ENCODE results near the gene METTL26. TPM values are rescaled to one million over a fixed set of nuclear protein-coding genes. Genes with fewer than 3 reads are reported as not detected.

METTL26 gene
- total RNA-seq, 1 donor from 2014 or later: 54.4 TPM

DNA sequence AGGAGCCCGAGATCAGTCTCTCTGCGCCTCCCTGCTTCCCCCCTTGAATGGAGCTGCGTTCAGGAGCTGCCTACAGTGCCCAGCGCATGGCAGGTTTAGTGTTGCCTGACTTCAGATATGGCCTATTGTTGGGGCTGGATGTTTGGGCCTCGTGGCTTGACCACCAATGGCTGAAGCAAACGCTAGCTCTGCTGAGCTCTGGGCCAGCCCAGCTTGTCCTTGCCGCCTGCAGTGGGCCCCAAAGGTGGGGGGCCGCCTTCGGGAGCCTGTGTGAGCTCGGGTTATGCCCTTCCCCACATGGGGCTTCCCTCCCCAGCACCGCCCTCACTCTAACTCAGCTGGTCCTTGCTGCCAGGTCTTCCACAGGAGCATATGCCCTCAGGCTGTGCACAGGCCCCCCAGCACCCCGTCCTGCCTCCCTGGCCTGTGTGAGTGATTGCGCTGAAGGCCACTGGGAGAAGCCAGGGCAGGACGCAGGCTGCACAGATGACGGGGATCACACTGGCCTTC lies 2.0 kb upstream of the METTL26 start:
- DNase-seq (ENCODE audit: low read depth): no peak

DNA sequence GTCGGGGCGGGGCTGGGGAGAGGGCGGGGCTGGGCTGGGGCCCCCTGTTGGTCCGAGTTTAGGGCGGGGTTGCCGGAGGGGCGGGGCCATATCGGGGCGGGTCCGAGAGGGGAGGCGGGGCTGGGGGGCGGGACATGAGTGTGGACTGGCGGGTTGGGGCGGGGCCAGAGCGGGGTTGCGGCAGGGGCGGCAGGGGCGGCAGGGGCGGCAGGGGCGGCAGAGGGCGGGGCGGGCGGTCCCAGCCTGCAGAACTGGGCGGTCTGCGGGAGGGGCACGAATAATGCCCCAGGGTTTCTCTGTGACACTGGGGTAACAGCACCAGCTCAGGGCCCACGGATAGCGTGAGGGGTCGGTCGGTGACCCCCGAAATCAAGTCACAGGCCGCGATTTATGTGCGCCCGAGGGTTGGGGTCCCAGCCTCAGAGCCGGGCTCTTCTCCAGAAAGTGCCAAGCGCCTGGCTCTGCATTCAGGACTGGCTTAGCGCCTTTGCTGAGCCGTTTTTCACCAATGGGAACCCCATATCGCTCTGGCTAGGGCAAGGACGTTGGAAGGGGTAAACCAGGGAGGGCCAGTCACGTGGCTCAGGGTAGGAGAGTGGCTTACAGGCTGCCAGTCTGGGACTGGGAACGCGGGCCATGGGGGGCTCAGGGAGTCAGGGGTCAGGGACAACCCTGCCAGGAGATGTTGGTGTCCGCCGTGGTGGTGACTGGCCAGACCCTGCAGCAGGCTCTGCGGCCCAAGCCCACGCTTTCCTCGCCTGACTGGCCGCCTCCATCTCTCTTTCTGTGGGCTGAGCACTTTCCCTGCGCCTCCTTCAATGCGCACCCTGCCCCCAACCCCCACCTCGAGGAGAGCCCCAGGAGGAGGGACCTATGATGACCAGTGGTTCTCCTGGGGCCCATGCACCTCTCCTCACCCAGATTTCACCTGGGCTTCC lies 1.2 kb upstream of the METTL26 start:
- DNase-seq (ENCODE audit: low read depth): no peak

- no peak for DNase-seq (ENCODE audit: low read depth)
These were observed 416 bp downstream of the METTL26 start for GRCh38 chr16:635573-636205.

GRCh38 chr16:634996-635395 lies 1.1 kb downstream of the METTL26 start:
- DNase-seq (ENCODE audit: low read depth): no peak

GRCh38 chr16:634051-634670 lies 1.9 kb downstream of the METTL26 start:
- no peak for DNase-seq (ENCODE audit: low read depth)

DNA sequence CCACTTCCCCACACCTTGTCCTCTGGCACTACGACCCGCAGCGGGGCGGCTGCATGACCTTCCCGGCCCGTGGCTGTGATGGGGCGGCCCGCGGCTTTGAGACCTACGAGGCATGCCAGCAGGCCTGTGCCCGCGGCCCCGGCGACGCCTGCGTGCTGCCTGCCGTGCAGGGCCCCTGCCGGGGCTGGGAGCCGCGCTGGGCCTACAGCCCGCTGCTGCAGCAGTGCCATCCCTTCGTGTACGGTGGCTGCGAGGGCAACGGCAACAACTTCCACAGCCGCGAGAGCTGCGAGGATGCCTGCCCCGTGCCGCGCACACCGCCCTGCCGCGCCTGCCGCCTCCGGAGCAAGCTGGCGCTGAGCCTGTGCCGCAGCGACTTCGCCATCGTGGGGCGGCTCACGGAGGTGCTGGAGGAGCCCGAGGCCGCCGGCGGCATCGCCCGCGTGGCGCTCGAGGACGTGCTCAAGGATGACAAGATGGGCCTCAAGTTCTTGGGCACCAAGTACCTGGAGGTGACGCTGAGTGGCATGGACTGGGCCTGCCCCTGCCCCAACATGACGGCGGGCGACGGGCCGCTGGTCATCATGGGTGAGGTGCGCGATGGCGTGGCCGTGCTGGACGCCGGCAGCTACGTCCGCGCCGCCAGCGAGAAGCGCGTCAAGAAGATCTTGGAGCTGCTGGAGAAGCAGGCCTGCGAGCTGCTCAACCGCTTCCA lies 2.6 kb downstream of the METTL26 start:
- no peak for DNase-seq (ENCODE audit: low read depth)

DNA sequence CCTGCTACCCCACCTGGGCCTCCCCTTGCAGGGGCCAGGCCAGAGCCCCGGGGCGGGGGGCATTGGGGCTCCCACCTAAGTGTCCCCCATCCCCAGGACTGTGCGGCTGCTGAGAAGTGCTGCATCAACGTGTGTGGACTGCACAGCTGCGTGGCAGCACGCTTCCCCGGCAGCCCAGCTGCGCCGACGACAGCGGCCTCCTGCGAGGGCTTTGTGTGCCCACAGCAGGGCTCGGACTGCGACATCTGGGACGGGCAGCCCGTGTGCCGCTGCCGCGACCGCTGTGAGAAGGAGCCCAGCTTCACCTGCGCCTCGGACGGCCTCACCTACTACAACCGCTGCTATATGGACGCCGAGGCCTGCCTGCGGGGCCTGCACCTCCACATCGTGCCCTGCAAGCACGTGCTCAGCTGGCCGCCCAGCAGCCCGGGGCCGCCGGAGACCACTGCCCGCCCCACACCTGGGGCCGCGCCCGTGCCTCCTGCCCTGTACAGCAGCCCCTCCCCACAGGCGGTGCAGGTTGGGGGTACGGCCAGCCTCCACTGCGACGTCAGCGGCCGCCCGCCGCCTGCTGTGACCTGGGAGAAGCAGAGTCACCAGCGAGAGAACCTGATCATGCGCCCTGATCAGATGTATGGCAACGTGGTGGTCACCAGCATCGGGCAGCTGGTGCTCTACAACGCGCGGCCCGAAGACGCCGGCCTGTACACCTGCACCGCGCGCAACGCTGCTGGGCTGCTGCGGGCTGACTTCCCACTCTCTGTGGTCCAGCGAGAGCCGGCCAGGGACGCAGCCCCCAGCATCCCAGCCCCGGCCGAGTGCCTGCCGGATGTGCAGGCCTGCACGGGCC lies 3.4 kb downstream of the METTL26 start:
- no peak for DNase-seq (ENCODE audit: low read depth)

GRCh38 chr16:631808-632358 lies 4.2 kb downstream of the METTL26 start:
- no peak for DNase-seq (ENCODE audit: low read depth)

DNA sequence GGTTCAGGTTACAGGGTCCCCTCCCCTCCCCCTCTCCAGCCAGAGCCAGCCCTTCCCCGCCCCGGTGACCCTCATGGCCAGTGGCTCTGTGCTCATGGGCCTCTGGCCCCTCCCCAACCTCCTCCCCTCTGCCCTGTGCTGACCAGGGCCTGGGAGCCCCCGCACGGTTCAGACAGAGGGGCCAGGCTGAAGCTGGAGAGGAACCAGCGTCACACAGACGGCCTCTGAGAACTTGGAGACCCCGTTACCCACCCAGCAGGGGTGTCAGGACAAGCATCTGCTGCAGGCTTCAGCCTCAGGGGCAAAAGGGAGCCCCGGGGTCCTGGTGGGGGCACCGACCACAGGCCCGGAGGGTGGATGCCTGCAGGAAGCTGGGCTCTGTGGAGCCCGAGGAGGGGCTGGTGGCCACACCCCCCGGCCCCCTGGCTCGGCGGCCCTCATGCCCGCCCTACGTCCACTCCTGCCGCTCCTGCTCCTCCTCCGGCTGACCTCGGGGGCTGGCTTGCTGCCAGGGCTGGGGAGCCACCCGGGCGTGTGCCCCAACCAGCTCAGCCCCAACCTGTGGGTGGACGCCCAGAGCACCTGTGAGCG lies 5.2 kb downstream of the METTL26 start, which contains the start of gene WFIKKN1:
Gene WFIKKN1 (plus strand): TSS at position 171 of the 591 bp plus-strand sequence. CDS start 269 bp downstream, at position 440.
- no peak for DNase-seq (ENCODE audit: low read depth)

DNA sequence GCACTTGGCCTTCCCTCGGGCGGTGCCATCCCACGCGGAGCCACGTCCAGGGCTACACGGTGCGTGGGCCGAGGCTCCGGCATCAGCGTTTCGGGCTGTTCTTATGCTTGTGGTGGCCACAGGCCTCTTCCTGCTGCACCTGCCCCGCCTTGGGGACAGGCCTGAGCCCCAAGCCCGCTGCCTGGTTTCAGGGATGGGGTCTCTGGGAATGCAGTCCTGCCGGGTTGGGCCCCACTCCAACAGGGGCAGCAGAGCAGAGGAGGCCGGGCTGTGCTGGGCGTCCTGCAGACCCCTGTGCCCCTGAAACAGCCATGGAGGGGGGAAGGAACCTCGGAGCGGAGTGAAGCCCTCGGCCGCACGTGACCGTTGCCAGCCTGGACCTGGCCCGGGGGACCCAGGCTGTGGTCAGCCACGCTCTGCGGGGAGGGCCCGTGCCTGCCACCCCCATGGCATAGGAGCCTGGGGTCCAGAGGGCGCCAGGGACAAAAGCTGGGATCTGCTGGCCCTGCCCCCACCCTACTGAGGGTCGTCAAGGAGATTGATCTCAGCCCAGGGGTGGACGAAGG lies 5.8 kb downstream of the METTL26 start:
- no peak for DNase-seq (ENCODE audit: low read depth)

DNA sequence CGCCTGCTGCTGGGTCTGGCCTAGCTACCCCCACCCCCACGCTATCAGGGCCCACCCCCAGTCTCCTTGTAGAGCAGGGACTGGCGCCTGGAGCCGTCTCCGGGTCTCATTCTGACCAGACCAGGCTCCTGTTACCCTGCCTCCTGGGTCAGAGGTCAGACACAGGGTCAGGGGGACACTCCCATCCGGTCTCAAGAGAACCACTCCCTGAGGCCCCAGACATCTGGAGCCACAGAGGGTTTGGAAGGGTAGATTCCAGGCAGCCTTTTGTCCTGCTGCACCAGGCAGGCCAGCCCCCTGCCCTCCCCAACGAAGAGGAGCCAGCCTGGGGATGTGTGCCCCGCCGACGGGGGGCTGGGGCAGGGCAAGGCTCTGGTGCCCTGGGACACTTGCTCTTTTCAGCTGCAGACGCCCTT lies 6.3 kb downstream of the METTL26 start:
- DNase-seq (ENCODE audit: low read depth): no peak

- no peak for DNase-seq (ENCODE audit: low read depth)
These were observed 6.8 kb downstream of the METTL26 start for GRCh38 chr16:629185-629832.

- DNase-seq (ENCODE audit: low read depth): no peak
These were observed 7.6 kb downstream of the METTL26 start for GRCh38 chr16:628321-629061.

DNA sequence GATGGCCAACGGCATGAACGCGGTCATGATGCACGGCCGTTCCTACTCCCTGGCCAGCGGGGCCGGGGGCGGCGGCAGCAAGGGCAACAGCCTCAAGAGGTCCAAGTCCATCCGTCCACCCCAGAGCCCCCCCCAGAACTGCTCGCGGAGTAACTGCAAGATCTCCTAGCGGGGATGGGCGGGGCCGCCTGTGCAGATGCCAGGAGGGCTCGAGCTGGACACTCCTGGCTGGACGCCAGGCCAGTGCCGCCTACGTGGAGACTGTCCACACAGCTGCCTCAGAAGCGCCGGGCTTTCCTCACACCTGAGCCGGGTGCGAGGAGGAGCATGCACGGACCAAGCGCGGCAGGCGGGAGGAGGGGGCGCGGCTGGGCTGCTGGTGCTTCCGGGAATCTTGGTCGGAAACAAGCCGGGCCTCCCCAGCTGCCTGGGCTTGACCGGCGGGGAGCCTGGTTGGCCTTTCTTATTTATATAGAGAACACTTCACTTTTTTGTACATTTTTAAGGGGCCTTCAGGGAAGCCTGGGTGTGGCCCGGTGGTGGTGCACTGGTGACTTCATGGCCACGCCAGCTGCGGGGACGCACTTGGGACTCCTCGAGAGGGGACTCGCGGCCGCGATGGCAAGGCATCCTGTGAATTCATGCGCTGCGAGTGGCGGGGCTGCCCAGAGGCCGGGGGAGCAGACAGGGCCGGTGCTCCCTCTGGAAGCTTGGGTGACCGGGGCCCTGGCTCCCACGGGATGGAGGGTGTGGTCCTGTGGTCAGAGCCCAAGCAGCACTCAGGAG lies 8.5 kb downstream of the METTL26 start:
- peak; percentile 63 for DNase-seq (ENCODE audit: low read depth)

DNA sequence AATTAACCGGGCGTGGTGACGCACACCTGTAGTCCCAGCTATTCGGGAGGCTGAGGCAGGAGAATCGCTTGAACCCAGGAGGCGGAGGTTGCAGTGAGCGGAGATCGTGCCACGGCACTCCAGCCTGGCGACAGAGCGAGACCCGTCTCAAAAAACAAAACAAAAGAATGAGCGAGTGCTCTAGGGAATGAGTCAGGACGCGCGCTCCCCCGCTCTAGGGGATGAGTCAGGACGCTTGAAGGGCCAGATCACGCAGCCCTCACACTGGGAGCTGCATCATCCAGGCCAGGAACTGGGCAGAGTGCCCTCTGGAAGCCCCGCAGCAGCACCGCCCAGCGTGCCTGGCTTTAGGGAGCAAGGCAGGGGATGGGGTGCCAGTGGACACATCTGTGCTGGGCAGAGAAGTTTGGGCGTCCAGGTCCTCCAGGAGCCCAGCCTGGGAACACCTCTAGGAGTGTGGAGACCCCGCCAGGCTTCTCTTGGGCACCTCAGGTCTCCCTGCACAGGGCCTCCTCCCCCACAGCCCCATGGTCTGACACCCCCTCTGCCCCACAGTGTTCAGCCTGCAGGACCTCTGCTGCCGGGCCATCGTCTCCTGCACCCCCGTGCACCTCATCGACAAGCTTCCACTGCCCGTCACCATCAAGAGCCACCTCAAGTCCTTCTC lies 9.2 kb downstream of the METTL26 start:
- DNase-seq (ENCODE audit: low read depth): peak; percentile 88

DNA sequence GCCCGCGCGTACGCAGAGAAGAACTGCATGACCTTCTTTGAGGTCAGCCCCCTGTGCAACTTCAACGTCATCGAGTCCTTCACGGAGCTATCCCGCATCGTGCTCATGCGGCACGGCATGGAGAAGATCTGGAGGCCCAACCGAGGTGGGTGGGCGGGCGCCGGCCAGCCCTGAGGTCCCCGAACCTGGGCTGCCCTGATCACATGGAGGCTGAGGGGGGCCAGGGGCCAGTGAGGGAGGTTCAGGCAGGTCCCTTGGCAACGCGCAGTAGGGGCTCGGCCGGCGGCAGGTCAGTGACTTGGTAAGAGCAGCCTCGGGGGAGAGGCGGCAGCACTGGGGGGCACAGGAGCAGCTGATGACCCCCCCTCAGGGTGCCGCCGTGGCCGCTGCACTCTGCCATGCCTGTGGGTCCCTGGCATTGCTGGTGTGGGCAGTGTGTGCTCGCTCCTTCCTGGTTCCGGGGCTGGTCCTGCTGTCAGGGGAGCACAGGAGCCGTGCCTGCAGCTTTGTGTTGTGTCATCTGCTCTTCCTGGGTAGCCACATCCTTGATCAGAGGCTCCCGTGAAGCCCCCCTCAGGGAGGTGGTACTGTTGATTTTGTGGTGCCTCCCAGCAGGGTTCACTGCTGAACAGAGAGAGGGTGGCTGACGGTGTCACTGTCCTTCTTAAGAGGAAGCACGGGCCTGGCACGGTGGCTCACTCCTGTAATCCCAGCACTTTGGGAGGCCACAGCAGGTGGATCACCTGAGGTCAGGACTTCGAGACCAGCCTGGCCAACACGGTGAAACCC lies 9.9 kb downstream of the METTL26 start:
- DNase-seq (ENCODE audit: low read depth): no peak
